Activated gamma-delta T cell (primary cell): ENCODE measurements around the gene ANAPC4.
"Not testable (repeated sequence)": the region's sequence is repeated elsewhere in the genome, so short reads cannot be mapped to it uniquely, and the experiment has no call there.

Experiments used
- DNase-seq: peaks from one replicate; lab custom pipeline; 2025; lab: John Stamatoyannopoulos, UW
- total RNA-seq, 2 donors: gene quantifications; one replicate each; lab custom pipeline; 2026; lab: John Stamatoyannopoulos, UW

The ANAPC4 gene, protein sequence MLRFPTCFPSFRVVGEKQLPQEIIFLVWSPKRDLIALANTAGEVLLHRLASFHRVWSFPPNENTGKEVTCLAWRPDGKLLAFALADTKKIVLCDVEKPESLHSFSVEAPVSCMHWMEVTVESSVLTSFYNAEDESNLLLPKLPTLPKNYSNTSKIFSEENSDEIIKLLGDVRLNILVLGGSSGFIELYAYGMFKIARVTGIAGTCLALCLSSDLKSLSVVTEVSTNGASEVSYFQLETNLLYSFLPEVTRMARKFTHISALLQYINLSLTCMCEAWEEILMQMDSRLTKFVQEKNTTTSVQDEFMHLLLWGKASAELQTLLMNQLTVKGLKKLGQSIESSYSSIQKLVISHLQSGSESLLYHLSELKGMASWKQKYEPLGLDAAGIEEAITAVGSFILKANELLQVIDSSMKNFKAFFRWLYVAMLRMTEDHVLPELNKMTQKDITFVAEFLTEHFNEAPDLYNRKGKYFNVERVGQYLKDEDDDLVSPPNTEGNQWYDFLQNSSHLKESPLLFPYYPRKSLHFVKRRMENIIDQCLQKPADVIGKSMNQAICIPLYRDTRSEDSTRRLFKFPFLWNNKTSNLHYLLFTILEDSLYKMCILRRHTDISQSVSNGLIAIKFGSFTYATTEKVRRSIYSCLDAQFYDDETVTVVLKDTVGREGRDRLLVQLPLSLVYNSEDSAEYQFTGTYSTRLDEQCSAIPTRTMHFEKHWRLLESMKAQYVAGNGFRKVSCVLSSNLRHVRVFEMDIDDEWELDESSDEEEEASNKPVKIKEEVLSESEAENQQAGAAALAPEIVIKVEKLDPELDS
- 116 to 136 reads per million in 2 donors for total RNA-seq

- DNase-seq, result peak; percentile 98
These were observed at the start of gene ANAPC4 for GRCh38 chr4:25376754-25377571. TSS of gene ANAPC4 (plus strand) at chr4:25377263. CDS start at chr4:25377428, 165 bp downstream.

- not testable (repeated sequence) for DNase-seq
These were observed 48.6 kb upstream of the ANAPC4 start for GRCh38 chr4:25328463-25328862.

DNA sequence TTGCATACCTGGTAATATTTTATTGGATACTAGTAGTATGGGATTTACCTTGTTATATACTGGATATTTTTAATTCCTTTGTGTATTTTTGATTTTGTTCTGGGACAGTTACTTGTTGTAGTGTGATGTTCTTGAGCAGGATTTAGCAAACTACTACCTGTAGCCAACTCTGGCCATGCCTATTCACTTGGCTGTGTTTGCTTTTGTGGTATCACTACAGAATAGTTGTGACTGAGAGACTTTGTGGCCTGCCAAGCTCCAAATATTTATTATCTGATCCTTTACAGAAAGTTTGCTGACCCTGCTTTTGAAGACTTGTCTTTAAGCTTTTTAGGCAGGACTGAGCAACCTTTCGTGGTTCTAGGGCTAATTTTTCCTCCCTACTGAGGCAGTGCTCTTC is 46.7 kb upstream of the ANAPC4 start:
- no peak for DNase-seq

GRCh38 chr4:25330905-25331808 is 45.9 kb upstream of the ANAPC4 start:
- no peak for DNase-seq

- no peak for DNase-seq
These were observed 33.4 kb upstream of the ANAPC4 start for GRCh38 chr4:25343671-25344070.

GRCh38 chr4:25345744-25346143 is 31.3 kb upstream of the ANAPC4 start:
- no peak for DNase-seq

GRCh38 chr4:25346913-25347312 is 30.1 kb upstream of the ANAPC4 start:
- DNase-seq, result no peak

GRCh38 chr4:25347473-25347872 is 29.6 kb upstream of the ANAPC4 start:
- no peak for DNase-seq

DNA sequence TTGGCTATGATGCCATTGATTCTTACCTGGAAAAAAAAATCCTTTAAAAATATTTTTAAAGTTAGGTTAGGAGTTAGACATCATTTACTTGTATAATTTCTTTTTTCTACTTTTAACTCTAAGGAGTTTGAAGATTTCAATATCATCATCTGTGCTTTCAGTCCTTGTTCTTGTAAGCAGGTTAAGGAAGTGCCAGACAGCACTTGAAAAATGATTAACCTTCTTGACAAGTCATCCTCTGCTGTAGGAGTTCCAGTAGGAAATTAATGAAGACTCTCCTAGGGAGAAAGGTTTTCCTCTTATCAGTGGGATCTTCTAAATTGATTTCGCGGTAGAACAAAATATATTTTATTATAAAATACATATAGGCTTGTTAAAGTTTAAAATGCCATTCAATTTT is 29.1 kb upstream of the ANAPC4 start:
- no peak for DNase-seq

- no peak for DNase-seq
These were observed 26.5 kb upstream of the ANAPC4 start for GRCh38 chr4:25350561-25350960.

DNA sequence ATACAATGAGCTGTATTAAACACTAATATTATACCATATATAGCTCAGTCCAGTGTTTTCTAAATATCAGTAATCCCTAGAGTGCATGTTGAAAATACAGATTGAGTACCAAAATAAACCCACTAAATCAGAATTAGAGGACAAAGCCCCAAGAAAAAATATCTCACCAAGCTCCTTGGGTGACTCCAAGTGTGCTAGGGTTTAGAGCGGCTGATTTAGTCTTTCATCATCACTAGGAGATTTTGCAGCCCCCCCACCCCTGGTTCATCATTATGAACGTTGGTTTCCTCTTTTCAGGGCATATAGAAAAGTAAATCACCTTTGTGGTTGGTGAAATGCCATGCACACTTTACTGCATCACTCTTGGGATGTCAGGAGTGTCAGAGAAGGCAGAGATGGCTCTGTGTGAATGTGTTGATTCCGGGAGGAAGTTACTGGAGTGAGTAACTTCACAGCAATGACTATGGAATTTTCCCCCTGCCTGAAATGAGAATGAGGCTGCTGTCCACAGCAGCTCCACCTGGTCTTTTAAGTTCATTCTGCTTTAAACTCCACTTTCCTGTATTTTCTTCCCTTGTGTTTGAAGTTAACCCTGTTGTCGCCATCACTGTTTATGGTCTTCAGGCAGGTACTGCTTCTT is 25.2 kb upstream of the ANAPC4 start:
- DNase-seq, result no peak

GRCh38 chr4:25356068-25356467 is 21.0 kb upstream of the ANAPC4 start:
- no peak for DNase-seq

GRCh38 chr4:25358515-25359275 is 18.4 kb upstream of the ANAPC4 start:
- DNase-seq, result no peak

GRCh38 chr4:25361253-25361652 is 15.8 kb upstream of the ANAPC4 start:
- no peak for DNase-seq

GRCh38 chr4:25367004-25367621 is 9.9 kb upstream of the ANAPC4 start:
- no peak for DNase-seq

DNA sequence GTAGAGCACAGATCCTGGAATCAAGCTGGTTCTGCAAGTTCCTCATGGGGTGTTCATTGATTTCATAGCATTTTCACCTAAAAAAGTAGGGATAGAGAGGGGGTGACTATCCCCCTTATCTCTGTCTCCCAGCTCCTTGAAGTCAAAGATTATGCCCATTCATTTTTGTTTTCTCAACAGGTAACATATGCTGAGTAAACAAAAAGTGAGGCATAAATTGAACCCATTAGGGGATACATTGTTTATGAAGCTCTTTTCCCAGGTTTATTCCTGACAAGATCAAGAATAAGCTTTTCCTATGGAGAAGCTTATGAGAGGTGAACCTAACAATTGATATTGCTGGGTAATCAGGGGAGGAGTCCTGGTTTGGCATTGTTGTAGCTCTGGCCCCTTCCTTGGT is 9.2 kb upstream of the ANAPC4 start:
- no peak for DNase-seq

GRCh38 chr4:25368315-25368714 is 8.7 kb upstream of the ANAPC4 start:
- no peak for DNase-seq

GRCh38 chr4:25370242-25370641 is 6.8 kb upstream of the ANAPC4 start:
- DNase-seq, result no peak

DNA sequence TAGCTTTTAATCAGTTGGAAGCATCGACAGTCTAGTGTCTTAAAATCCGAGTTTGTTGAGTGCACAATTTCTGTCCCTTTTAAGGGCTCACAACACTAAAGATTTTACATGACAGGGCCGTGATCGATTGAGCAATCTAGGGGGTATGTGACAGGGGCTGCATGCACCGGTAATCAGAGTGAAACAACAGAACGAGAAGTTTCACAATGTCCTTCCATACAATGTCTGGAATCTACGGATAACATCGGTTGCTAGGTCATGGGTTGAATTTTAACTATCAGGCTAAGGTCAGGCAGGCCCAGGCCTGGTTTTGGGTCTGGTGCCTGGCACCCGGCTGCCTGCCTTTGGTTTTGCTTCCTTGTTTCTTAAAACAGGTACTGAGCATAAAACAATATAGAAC is 4.5 kb upstream of the ANAPC4 start:
- DNase-seq, result not testable (repeated sequence)
